ENCODE measurements around the gene DRD3.

DNA sequence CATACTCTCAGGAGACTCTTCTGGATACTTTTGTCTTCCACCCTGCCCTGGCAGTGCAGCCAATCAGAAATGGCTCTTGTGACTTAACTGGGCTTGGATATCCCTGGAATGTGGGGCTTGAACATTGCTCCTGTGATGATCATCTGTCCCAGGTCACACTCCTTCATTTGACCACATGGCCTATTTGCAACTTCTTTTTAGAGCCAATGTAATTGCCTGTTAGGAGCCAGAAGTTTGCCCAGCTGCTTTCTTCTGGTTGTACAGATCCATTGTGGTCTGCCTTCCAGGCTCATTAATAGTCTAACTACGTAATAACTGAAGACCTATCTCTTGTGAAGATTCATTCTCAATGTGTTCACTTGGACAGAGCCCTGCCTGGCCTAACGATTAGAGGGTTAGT is 92.5 kb downstream of the DRD3 start:
- TF ChIP-seq, protein P1, sequence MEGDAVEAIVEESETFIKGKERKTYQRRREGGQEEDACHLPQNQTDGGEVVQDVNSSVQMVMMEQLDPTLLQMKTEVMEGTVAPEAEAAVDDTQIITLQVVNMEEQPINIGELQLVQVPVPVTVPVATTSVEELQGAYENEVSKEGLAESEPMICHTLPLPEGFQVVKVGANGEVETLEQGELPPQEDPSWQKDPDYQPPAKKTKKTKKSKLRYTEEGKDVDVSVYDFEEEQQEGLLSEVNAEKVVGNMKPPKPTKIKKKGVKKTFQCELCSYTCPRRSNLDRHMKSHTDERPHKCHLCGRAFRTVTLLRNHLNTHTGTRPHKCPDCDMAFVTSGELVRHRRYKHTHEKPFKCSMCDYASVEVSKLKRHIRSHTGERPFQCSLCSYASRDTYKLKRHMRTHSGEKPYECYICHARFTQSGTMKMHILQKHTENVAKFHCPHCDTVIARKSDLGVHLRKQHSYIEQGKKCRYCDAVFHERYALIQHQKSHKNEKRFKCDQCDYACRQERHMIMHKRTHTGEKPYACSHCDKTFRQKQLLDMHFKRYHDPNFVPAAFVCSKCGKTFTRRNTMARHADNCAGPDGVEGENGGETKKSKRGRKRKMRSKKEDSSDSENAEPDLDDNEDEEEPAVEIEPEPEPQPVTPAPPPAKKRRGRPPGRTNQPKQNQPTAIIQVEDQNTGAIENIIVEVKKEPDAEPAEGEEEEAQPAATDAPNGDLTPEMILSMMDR (conservative IDR thresholded peaks at IDR 0.05; ENCODE audit: low read length): no peak
- no peak for TF ChIP-seq EZH2phosphoT487 (IDR thresholded peaks at IDR 0.05; ENCODE audit: borderline replicate concordance, low read depth, low read length)
